ENCODE results near the gene NSG1. TPM values are rescaled to one million over a fixed set of nuclear protein-coding genes. Genes with fewer than 3 reads are reported as not detected.

NSG1 gene
- polyA plus RNA-seq (2011; rRNA removed) = 10.4 and 14.7 TPM in 2 replicates
- polyA minus RNA-seq (2011; rRNA and poly(A)+ RNA removed) = 3.0 and 6.6 TPM in 2 replicates

- CTCF ChIA-PET = no interaction called here
- no peak for DNase-seq (ENCODE audit: low read depth, low spot score)
- Histone ChIP-seq H3K4me3 (ENCODE audit: low read depth, low read length) (peak within 1 kb of the TSS; percentile 50), H3K27ac (ENCODE audit: low read depth, low read length) (no peak within 1 kb of the TSS), H3K9me3 (ENCODE audit: control insufficient read depth, insufficient read depth, low read length) (peaks cover 5% of the 10 kb centered on the region; the same call in 1 of the 2 replicates), H3K27me3 (ENCODE audit: control insufficient read depth, insufficient read depth, low read length) (peaks cover 72% of the 10 kb centered on the region)
- no peak for TF ChIP-seq CTCF (IDR thresholded peaks at IDR 0.05; ENCODE audit: low read depth, low read length)
- POLR2A ChIA-PET = no interaction called here
Measured at GRCh38 chr4:4386736-4387392, at the start of gene NSG1. Gene NSG1 (plus strand): TSS chr4:4387102. CDS start chr4:4387630, 528 bp downstream.

- ChIA-PET CTCF (interaction anchor here (0.6 to 2.0 kb wide), 3 partner anchors 11 to 86 kb away, joined by 3 to 9 read pairs (median 3); no protein-coding TSS in a partner anchor), POLR2A (no interaction called here)
- no peak for TF ChIP-seq CTCF (IDR thresholded peaks at IDR 0.05; ENCODE audit: low read depth, low read length)
Measured at GRCh38 chr4:4338210-4339001, 48.5 kb upstream of the NSG1 start.

GRCh38 chr4:4339504-4340085 lies 47.3 kb upstream of the NSG1 start:
- POLR2A ChIA-PET = no interaction called here

More at GRCh38 chr4:4338210-4339001, 48.5 kb upstream of the NSG1 start:
- Histone ChIP-seq H3K27ac (ENCODE audit: low read depth, low read length) (no peak overlapping the region), H3K4me3 (ENCODE audit: low read depth, low read length) (no peak overlapping the region), H3K27me3 (ENCODE audit: control insufficient read depth, insufficient read depth, low read length) (peaks cover 18% of the 10 kb centered on the region), H3K9me3 (ENCODE audit: control insufficient read depth, insufficient read depth, low read length) (no peaks in the 10 kb centered on the region)
- no peak for DNase-seq (ENCODE audit: low read depth, low spot score)

GRCh38 chr4:4341861-4342650 lies 44.8 kb upstream of the NSG1 start:
- CTCF ChIA-PET = no interaction called here
- TF ChIP-seq CTCF (IDR thresholded peaks at IDR 0.05; ENCODE audit: low read depth, low read length) = no peak
- Histone ChIP-seq H3K4me3 (ENCODE audit: low read depth, low read length) (no peak overlapping the region), H3K27me3 (ENCODE audit: control insufficient read depth, insufficient read depth, low read length) (peaks cover 20% of the 10 kb centered on the region), H3K27ac (ENCODE audit: low read depth, low read length) (no peak overlapping the region), H3K9me3 (ENCODE audit: control insufficient read depth, insufficient read depth, low read length) (no peaks in the 10 kb centered on the region)
- DNase-seq (ENCODE audit: low read depth, low spot score) = no peak
- POLR2A ChIA-PET = no interaction called here

More at GRCh38 chr4:4339504-4340085, 47.3 kb upstream of the NSG1 start:
- H3K27me3 ChIP-seq (ENCODE audit: control insufficient read depth, insufficient read depth, low read length) = peaks cover 17% of the 10 kb centered on the region
- DNase-seq (ENCODE audit: low read depth, low spot score) = no peak
- no peak overlapping the region for H3K27ac ChIP-seq (ENCODE audit: low read depth, low read length)
- CTCF ChIA-PET = interaction anchor here (1.2 to 2.0 kb wide), 2 partner anchors 12 to 79 kb away, joined by 3 to 9 read pairs; no protein-coding TSS in a partner anchor
- TF ChIP-seq CTCF (IDR thresholded peaks at IDR 0.05; ENCODE audit: low read depth, low read length) = no peak
- no peak overlapping the region for H3K4me3 ChIP-seq (ENCODE audit: low read depth, low read length)
- no peaks in the 10 kb centered on the region for H3K9me3 ChIP-seq (ENCODE audit: control insufficient read depth, insufficient read depth, low read length)
